ENCODE data around the gene LPCAT2. TPM values are rescaled to one million over a fixed set of nuclear protein-coding genes. Genes with fewer than 3 reads are reported as not detected.

The LPCAT2 gene
- total and polyA plus RNA-seq, 7 donors = 1.0 to 4.3 (median 2.1) TPM

- Histone ChIP-seq H3K27me3 (ENCODE audit: insufficient read depth in 3 of 3, low read length in 2 of 3) (no peaks in the 10 kb centered on the region), H3K27ac (no peak overlapping the region), H3K9me3 (no peaks in the 10 kb centered on the region), H3K4me3 (no peak overlapping the region), H3K36me3 (ENCODE audit: insufficient read depth in 1 of 2, low read depth in 1 of 2) (no peaks in the 10 kb centered on the region), H3K4me1 (peaks cover 5% of the 10 kb centered on the region)
- no peak for ATAC-seq
- 89 to 96% (median 91%) methylated on average over 2 of the region's 2 CpGs for whole genome bisulfite sequencing, 3 donors
- DNase-seq = no peak
- TF ChIP-seq CTCF (IDR thresholded peaks at IDR 0.05) = no peak
- intact Hi-C loops (cut with DNase I) = no loop called here
These were observed 52.5 kb downstream of the LPCAT2 start for GRCh38 chr16:55561319-55561848.

- H3K27ac ChIP-seq = no peak overlapping the region
- H3K27me3 ChIP-seq (ENCODE audit: insufficient read depth in 3 of 3, low read length in 2 of 3) = no peaks in the 10 kb centered on the region
- intact Hi-C loops (cut with DNase I) = no loop called here
- H3K9me3 ChIP-seq = no peaks in the 10 kb centered on the region
- WGBS, 3 donors = 95 to 100% (median 96%) methylated on average over 1 of the region's 1 CpG
- no peak overlapping the region for H3K4me3 ChIP-seq
- no peak for DNase-seq
- no peak for TF ChIP-seq CTCF (IDR thresholded peaks at IDR 0.05)
- ATAC-seq = no peak
- no peaks in the 10 kb centered on the region for H3K36me3 ChIP-seq (ENCODE audit: insufficient read depth in 1 of 2, low read depth in 1 of 2)
- H3K4me1 ChIP-seq = peaks cover 5% of the 10 kb centered on the region
These were observed 54.1 kb downstream of the LPCAT2 start for GRCh38 chr16:55562936-55563335.

- Histone ChIP-seq H3K27ac (no peak overlapping the region), H3K4me1 (peaks cover 5% of the 10 kb centered on the region), H3K36me3 (ENCODE audit: insufficient read depth in 1 of 2, low read depth in 1 of 2) (no peaks in the 10 kb centered on the region), H3K9me3 (no peaks in the 10 kb centered on the region), H3K4me3 (no peak overlapping the region), H3K27me3 (ENCODE audit: insufficient read depth in 3 of 3, low read length in 2 of 3) (no peaks in the 10 kb centered on the region)
- 88 to 95% (median 94%) methylated on average over 2 of the region's 2 CpGs for WGBS, 3 donors
- TF ChIP-seq CTCF (IDR thresholded peaks at IDR 0.05) = no peak
- ATAC-seq (no peak), DNase-seq (no peak)
- intact Hi-C loops (cut with DNase I) = no loop called here
These were observed 54.9 kb downstream of the LPCAT2 start for GRCh38 chr16:55563797-55564196.

GRCh38 chr16:55565086-55565485, 56.2 kb downstream of the LPCAT2 start:
- no peak for ATAC-seq

More at GRCh38 chr16:55565086-55565485, 56.2 kb downstream of the LPCAT2 start:
- no peak for TF ChIP-seq CTCF (IDR thresholded peaks at IDR 0.05)
- whole genome bisulfite sequencing, 3 donors = 85 to 88% (median 87%) methylated on average over 1 of the region's 1 CpG
- Histone ChIP-seq H3K9me3 (no peaks in the 10 kb centered on the region), H3K4me3 (no peak overlapping the region), H3K27ac (no peak overlapping the region), H3K27me3 (ENCODE audit: insufficient read depth in 3 of 3, low read length in 2 of 3) (no peaks in the 10 kb centered on the region), H3K36me3 (ENCODE audit: insufficient read depth in 1 of 2, low read depth in 1 of 2) (no peaks in the 10 kb centered on the region), H3K4me1 (peaks cover 10% of the 10 kb centered on the region)
- no peak for DNase-seq
- intact Hi-C loops (cut with DNase I) = no loop called here
